ENCODE data around the gene SNPH.

SNPH gene

GRCh38 chr20:1308067-1308701, 42.1 kb downstream of the SNPH start:
- H3K4me3 ChIP-seq (ENCODE audit: low read depth, low read length): no peak overlapping the region
- DNase-seq (ENCODE audit: low read depth): no peak
- TF ChIP-seq MYC (IDR thresholded peaks at IDR 0.05; ENCODE audit: low read depth, low read length) (no peak), POLR2A (IDR thresholded peaks at IDR 0.05; ENCODE audit: extremely low read depth, insufficient read length) (no peak), MAX (IDR thresholded peaks at IDR 0.05; ENCODE audit: low read depth, low read length) (no peak)
- TF ChIP-seq, protein P1, sequence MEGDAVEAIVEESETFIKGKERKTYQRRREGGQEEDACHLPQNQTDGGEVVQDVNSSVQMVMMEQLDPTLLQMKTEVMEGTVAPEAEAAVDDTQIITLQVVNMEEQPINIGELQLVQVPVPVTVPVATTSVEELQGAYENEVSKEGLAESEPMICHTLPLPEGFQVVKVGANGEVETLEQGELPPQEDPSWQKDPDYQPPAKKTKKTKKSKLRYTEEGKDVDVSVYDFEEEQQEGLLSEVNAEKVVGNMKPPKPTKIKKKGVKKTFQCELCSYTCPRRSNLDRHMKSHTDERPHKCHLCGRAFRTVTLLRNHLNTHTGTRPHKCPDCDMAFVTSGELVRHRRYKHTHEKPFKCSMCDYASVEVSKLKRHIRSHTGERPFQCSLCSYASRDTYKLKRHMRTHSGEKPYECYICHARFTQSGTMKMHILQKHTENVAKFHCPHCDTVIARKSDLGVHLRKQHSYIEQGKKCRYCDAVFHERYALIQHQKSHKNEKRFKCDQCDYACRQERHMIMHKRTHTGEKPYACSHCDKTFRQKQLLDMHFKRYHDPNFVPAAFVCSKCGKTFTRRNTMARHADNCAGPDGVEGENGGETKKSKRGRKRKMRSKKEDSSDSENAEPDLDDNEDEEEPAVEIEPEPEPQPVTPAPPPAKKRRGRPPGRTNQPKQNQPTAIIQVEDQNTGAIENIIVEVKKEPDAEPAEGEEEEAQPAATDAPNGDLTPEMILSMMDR (IDR thresholded peaks at IDR 0.05; ENCODE audit: low read depth, low read length): no peak

DNA sequence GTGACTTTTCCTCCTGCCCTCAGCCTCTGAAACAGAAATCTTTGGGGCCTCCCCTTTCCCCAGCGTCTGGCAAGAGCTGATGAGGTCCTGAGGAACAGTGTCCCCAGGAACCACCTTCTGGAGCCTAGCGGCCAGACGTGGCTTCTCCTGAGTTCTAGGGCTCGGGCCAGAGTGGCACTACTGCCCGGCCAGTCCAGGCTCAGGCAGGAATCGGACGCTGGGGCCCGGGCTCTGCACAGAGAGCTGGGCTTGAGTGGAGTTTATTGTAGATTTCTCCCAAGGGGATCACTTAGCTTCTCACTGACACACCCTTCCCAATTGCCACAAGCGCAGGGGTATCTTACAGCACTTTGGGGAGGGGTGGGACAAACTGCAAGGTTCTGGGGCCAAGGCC, 42.6 kb downstream of the SNPH start:
- DNase-seq (ENCODE audit: low read depth): no peak
- TF ChIP-seq POLR2A (IDR thresholded peaks at IDR 0.05; ENCODE audit: extremely low read depth, insufficient read length) (no peak), MYC (IDR thresholded peaks at IDR 0.05; ENCODE audit: low read depth, low read length) (no peak), MAX (IDR thresholded peaks at IDR 0.05; ENCODE audit: low read depth, low read length) (no peak)
- TF ChIP-seq, protein P1 (IDR thresholded peaks at IDR 0.05; ENCODE audit: low read depth, low read length): no peak
- H3K4me3 ChIP-seq (ENCODE audit: low read depth, low read length): no peak overlapping the region

DNA sequence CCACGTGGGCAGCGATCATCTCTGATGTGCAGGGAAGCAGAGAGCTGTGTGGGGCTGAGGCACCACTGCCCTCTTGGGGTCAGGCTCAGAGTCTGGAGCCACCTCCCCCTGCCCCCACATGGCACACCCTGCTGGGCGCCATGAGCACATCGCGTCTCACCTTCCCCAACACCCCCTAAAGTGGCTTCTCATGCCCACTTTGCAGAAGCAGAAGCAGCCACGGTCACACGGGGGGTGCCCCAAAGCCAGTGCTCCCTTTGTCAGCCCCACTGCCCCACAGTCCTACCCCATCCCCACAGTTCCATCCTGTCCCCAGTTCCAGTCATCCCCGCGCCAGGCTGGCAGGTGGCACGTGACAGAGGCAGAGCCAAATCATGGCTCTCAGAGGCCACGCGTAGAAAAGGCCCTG, 43.3 kb downstream of the SNPH start:
- TF ChIP-seq MYC (IDR thresholded peaks at IDR 0.05; ENCODE audit: low read depth, low read length) (no peak), POLR2A (IDR thresholded peaks at IDR 0.05; ENCODE audit: extremely low read depth, insufficient read length) (no peak), MAX (IDR thresholded peaks at IDR 0.05; ENCODE audit: low read depth, low read length) (no peak)
- TF ChIP-seq, protein P1 (IDR thresholded peaks at IDR 0.05; ENCODE audit: low read depth, low read length): no peak
- DNase-seq (ENCODE audit: low read depth): no peak
- no peak overlapping the region for H3K4me3 ChIP-seq (ENCODE audit: low read depth, low read length)

DNA sequence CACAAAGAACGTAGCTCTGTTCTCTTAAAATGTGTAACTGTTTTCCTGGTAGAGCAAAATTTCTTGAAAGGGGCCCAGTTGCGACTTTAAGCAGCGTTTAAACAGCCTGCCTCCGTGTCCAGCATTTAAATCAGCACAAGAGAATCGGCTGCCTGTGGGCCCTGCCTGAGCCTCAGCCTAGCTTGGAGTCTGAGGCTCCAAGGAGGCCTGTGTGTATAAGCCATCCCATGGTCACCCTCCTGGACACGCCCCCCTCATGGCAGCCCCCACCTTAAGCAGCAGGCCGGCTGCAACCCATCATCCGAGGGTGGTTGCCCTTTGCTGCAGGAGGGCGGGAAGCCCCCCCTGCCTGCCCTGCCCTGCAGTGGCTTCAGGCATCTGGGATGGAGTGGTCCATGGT, 44.0 kb downstream of the SNPH start:
- TF ChIP-seq MAX (IDR thresholded peaks at IDR 0.05; ENCODE audit: low read depth, low read length): no peak
- no peak for TF ChIP-seq MYC (IDR thresholded peaks at IDR 0.05; ENCODE audit: low read depth, low read length)
- TF ChIP-seq, protein P1 (IDR thresholded peaks at IDR 0.05; ENCODE audit: low read depth, low read length): no peak
- TF ChIP-seq POLR2A (IDR thresholded peaks at IDR 0.05; ENCODE audit: extremely low read depth, insufficient read length): no peak
- no peak overlapping the region for H3K4me3 ChIP-seq (ENCODE audit: low read depth, low read length)
- no peak for DNase-seq (ENCODE audit: low read depth)

- no peak for DNase-seq (ENCODE audit: low read depth)
- no peak overlapping the region for H3K4me3 ChIP-seq (ENCODE audit: low read depth, low read length)
- TF ChIP-seq, protein P1 (IDR thresholded peaks at IDR 0.05; ENCODE audit: low read depth, low read length): no peak
- TF ChIP-seq POLR2A (IDR thresholded peaks at IDR 0.05; ENCODE audit: extremely low read depth, insufficient read length) (no peak), MAX (IDR thresholded peaks at IDR 0.05; ENCODE audit: low read depth, low read length) (no peak)
These were observed 44.6 kb downstream of the SNPH start for GRCh38 chr20:1310506-1311190.

Measured in NB4 (cell line).